ENCODE data around the gene TMEM121B. TPM values are rescaled to one million over a fixed set of nuclear protein-coding genes. Genes with fewer than 3 reads are reported as not detected.

The TMEM121B gene
- total RNA-seq, 1 donor, result not detected

- peaks cover 7% of the 10 kb centered on the region for H3K4me1 ChIP-seq (ENCODE audit: insufficient read depth, low read length)
- H2AFZ ChIP-seq (ENCODE audit: low read length), result peak overlapping the region; percentile 88
- no peaks in the 10 kb centered on the region for H3K9me3 ChIP-seq (ENCODE audit: low read depth, low read length)
- no peak for TF ChIP-seq CTCF (IDR thresholded peaks at IDR 0.05; ENCODE audit: extremely low read depth, low read depth, low read length)
- DNase-seq (ENCODE audit: insufficient read length, low spot score, missing footprints), result peak; percentile 68
- peaks cover 18% of the 10 kb centered on the region for H3K79me2 ChIP-seq (ENCODE audit: insufficient read depth, low read length)
- peak overlapping the region; percentile 45 for H3K27ac ChIP-seq (ENCODE audit: low read depth, low read length)
- peak overlapping the region; percentile 83 for H3K4me2 ChIP-seq (ENCODE audit: insufficient read depth, low read length)
- H3K36me3 ChIP-seq (ENCODE audit: insufficient read depth, low read length), result no peaks in the 10 kb centered on the region
- peaks cover 21% of the 10 kb centered on the region for H4K20me1 ChIP-seq (ENCODE audit: insufficient read depth, low read length)
- peak overlapping the region; percentile 84 for H3K4me3 ChIP-seq (ENCODE audit: insufficient read depth, low read length)
- no peaks in the 10 kb centered on the region for H3K27me3 ChIP-seq (ENCODE audit: insufficient read depth, low read length)
Observed at GRCh38 chr22:17085277-17086181, 35.6 kb downstream of the TMEM121B start.

GRCh38 chr22:17084554-17085276, 36.4 kb downstream of the TMEM121B start, which contains the start of gene IL17RA:
TSS of gene IL17RA (plus strand) at chr22:17085000. CDS start at chr22:17085092, 92 bp downstream.
- H4K20me1 ChIP-seq (ENCODE audit: insufficient read depth, low read length), result peaks cover 20% of the 10 kb centered on the region
- H2AFZ ChIP-seq (ENCODE audit: low read length), result peak within 1 kb of the TSS; percentile 88
- no peaks in the 10 kb centered on the region for H3K36me3 ChIP-seq (ENCODE audit: insufficient read depth, low read length)
- peak within 1 kb of the TSS; percentile 84 for H3K4me3 ChIP-seq (ENCODE audit: insufficient read depth, low read length)
- H3K79me2 ChIP-seq (ENCODE audit: insufficient read depth, low read length), result peaks cover 18% of the 10 kb centered on the region
- no peaks in the 10 kb centered on the region for H3K9me3 ChIP-seq (ENCODE audit: low read depth, low read length)
- H3K4me1 ChIP-seq (ENCODE audit: insufficient read depth, low read length), result peaks cover 7% of the 10 kb centered on the region
- H3K4me2 ChIP-seq (ENCODE audit: insufficient read depth, low read length), result peak within 1 kb of the TSS; percentile 83
- H3K27ac ChIP-seq (ENCODE audit: low read depth, low read length), result peak within 1 kb of the TSS; percentile 45
- DNase-seq (ENCODE audit: insufficient read length, low spot score, missing footprints), result peak; percentile 97
- no peaks in the 10 kb centered on the region for H3K27me3 ChIP-seq (ENCODE audit: insufficient read depth, low read length)
- TF ChIP-seq CTCF (IDR thresholded peaks at IDR 0.05; ENCODE audit: extremely low read depth, low read depth, low read length), result no peak

GRCh38 chr22:17083811-17084441, 37.2 kb downstream of the TMEM121B start:
- no peaks in the 10 kb centered on the region for H3K9me3 ChIP-seq (ENCODE audit: low read depth, low read length)
- no peaks in the 10 kb centered on the region for H3K36me3 ChIP-seq (ENCODE audit: insufficient read depth, low read length)
- H3K4me2 ChIP-seq (ENCODE audit: insufficient read depth, low read length), result peak overlapping the region; percentile 83
- no peaks in the 10 kb centered on the region for H3K27me3 ChIP-seq (ENCODE audit: insufficient read depth, low read length)
- peak overlapping the region; percentile 88 for H2AFZ ChIP-seq (ENCODE audit: low read length)
- no peak overlapping the region for H3K27ac ChIP-seq (ENCODE audit: low read depth, low read length)
- H3K79me2 ChIP-seq (ENCODE audit: insufficient read depth, low read length), result peaks cover 13% of the 10 kb centered on the region
- peaks cover 7% of the 10 kb centered on the region for H3K4me1 ChIP-seq (ENCODE audit: insufficient read depth, low read length)
- peaks cover 14% of the 10 kb centered on the region for H4K20me1 ChIP-seq (ENCODE audit: insufficient read depth, low read length)
- DNase-seq (ENCODE audit: insufficient read length, low spot score, missing footprints), result peak; percentile 29
- H3K4me3 ChIP-seq (ENCODE audit: insufficient read depth, low read length), result peak overlapping the region; percentile 84
- TF ChIP-seq CTCF (IDR thresholded peaks at IDR 0.05; ENCODE audit: extremely low read depth, low read depth, low read length), result no peak

Measured in osteoblast (primary cell).